HG03097 (cell line): Measurements from ENCODE around the gene ZNF785.
"Not testable (repeated sequence)": the region's sequence is repeated elsewhere in the genome, so short reads cannot be mapped to it uniquely, and the experiment has no call there.

ENCODE experiments used
- ATAC-seq: cut with Tn5 transposase; IDR thresholded peaks from one replicate; pipeline ENCODE4 v1.9.1; 2021; ENCODE audit not compliant: unreplicated experiment, low FRiP score

Gene ZNF785

DNA sequence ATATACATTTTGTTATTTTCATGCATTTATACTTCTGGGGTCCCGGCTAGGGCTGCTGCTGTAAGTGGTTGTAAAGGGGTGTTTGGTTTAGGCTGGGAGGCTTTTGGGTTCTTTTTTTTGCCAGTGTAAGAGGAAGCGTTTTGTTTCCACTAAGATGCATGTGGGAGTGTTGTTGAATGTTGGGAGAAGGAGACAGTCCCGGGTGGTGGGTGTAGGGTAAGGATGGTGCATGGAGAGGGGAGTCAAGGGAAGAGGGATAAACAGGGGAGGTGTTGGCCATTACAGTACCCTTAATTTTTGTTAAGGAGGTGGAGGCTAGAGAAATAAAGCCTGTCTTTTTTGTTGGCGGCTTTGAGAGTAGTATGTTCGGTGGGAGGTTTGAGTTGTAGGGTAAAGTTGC lies 42.4 kb downstream of the ZNF785 start:
- ATAC-seq, result no peak

DNA sequence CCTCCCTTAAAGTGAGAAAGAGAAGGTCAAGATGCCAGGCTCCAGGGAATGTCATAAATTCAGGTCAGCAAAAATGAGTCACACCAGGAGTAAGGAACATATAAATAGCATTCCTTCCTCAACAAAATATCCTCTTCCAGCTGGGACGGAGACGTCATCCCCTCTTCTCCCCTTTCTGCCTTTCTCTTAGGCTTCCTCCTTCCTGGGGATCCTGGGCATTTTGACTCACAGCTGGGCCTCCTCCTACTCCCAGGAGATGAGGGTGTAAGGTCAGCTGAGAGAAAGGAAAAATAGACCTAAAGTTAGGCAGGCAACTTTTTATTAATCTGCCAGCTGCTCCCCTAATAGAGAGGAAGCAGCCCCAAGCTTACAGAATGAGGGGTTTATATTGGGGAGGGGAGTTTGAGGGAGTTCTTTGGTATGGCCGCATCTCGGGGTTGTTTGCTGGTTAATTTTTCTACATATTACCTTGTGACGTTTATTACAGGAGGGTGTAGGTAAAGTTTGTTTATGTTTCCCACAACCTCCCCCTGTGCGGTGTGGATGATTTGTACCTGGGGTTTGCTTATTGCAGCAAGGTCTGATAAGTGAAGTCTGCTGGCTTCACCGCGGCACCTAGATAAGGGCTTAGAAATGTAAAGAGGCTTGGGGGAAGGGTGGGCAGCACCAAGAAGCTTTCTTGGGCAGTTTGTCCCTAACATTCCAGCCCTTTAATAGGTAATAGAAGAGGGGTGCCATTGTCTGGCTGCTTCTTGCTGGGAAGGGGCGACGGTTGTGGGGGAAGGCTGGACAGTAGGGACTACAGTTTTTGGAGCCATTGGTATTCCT lies 43.8 kb downstream of the ZNF785 start:
- no peak for ATAC-seq

DNA sequence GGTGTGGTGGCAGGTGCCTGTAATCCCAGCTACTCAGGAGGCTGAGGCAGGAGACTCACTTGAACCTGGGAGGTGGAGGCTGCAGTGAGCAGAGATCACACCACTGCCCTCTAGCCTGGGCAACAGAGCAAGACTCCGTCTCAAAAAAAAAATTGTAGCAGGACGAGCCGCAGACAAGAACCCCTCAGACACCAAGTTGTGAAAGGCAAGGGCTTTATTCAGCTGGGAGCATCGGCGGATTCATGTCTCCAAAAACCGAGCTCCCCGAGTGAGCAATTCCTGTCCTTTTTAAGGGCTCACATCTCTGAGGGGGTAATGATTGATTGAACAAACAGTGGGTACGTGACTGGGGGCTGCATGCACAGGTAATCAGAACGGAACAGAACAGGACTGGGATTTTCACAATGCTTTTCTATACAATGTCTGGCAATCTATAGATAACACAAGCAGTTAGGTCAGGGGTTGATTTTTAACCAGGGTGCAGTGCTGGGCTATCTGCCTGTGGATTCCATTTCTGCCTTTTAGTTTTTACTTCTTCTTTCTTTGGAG lies 44.5 kb downstream of the ZNF785 start:
- ATAC-seq, result not testable (repeated sequence)

DNA sequence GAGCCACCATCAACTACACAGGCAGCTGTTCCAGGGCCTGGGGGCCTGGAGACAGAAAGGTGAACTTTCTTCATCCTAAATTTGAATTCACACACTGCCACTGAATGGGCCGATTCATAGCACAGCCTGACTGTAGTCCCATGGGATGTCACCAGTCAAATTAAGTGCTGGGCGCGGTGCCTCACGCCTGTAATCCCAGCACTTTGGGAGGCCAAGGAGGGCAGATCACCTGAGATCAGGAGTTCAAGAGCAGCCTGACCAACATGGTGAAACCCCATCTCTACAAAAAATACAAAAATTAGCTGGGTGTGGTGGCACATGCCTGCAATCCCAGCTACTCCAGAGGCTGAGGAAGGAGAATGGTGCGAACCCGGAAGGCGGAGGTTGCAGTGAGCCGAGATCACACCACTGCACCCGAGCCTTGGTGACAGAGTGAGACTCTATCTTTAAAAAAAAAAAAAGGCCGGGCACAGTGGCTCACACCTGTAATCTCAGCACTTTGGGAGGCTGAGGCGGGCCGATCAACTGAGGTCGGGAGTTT lies 45.4 kb downstream of the ZNF785 start:
- not testable (repeated sequence) for ATAC-seq

DNA sequence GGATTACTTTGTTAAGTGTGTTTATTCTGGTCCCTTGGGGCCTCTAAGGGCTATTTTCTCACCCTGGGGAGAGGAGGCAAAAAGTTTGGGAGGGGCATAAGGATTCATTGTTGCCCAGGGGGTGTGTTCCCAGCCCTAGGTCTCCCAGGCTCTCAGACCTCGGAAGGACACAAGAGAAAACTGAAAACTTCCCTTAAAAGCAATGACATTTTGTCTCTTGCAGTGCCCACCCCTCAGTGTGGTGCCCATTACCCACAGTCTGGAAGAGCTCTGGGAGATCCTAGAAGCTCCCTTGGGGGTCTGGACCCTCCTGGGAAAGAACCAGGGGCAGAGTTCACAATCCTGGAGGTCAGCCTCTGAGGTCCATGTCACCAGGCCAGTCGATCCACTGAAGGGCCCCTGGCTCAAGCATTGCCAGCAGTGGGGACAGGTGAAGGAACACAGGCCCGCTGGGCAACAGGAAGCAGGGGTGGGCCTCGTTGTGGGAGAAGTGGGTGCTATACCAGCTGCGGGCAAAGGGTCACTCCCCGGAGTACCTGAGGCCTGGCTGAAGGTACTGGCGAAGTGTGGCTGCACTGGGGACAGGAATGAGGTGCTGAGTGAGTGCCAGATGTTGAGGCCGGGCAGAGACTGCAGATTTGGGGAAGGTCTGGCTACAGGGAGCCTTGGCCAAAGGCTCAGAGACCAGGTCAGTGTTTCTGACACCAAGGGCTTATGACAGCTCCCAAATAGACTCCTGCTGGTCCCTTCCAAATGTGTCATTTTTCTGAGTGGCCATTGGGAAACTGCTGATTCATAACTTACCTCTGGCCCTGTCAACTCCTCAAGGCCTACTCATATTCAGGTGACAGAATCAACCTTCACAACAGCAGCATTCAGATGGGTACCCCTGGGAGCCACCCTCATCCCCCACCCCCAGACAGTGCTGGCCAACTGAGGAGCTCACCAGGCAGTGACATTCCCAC lies 46.2 kb downstream of the ZNF785 start:
- no peak for ATAC-seq

DNA sequence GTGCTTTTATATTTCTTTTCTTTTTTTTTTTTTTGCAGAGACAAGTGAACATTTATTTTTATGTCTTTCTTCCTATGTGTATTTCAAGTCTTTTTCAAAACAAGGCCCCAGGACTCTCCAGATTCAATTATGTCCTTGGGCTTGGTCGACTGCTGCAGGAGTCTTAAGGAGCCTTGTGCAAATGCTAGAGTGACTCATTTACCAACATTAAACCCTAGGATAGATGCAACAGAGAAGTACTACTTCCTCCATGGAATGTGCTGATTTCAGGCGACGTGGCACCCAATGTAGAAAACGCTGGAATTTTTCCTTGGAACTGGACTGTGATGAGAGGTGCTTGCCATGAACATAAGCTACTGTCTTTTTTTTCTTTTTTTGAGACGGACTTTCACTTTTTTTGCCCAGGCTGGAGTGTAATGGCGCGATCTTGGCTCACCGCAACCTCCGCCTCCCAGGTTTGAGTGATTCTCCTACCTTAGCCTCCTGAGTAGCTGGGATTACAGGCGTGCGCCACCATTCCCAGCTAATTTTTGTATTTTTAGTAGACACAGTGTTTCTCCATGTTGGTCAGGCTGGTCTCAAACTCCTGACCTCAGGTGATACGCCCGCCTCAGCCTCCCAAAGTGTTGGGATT lies 49.0 kb downstream of the ZNF785 start:
- not testable (repeated sequence) for ATAC-seq

DNA sequence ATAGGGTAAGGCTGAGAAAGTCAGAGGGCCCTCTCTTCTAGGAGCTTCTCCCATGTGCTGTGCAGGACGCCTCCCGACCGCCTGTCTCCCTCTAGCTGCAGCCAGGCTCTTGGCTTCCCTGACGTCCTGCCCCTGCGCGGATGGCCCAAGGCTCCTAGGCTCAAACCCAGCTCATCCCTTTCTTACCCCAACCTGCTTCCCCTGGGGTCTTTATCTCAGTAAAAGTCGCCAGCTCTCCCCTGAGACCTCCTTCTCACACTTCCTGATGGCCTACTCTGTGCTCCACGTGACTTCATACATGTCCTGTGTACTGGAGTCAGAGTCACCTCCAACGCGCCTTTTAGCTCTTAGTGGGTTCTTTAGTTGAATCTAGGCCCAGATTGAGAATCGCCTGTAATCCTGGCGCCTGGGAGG lies 49.7 kb downstream of the ZNF785 start:
- no peak for ATAC-seq

DNA sequence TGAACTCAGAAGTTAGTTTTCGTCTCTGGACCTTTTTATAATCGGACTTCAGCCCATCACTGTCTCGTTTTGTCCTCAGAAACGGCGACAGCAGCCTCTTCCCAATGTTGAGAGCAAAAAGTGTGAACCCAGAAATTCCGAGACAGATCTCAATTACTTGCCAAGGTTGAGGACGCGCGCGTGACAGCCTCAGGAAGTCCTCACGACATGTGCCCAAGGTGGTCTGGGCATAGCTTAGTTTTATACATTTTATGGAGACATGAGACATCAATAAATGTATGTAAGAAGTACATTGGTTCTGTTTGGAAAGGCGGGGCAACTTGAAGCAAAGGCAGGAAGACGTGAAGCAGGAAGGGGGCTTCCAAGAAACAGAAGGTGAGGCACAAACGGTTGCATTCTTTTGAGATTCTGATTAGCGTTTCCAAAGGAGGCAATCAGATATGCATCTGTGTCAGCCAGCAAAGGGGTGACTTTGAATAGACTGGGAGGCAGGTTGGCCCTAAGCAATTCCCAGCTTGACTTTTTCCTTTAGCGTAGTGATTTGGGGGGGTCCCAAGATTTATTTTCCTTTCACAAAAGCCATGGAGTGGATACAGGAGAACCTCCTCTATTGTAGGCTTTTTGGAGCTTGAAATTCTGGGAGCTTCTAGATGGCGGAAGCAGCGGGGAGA lies 50.3 kb downstream of the ZNF785 start:
- peak; percentile 6 for ATAC-seq

DNA sequence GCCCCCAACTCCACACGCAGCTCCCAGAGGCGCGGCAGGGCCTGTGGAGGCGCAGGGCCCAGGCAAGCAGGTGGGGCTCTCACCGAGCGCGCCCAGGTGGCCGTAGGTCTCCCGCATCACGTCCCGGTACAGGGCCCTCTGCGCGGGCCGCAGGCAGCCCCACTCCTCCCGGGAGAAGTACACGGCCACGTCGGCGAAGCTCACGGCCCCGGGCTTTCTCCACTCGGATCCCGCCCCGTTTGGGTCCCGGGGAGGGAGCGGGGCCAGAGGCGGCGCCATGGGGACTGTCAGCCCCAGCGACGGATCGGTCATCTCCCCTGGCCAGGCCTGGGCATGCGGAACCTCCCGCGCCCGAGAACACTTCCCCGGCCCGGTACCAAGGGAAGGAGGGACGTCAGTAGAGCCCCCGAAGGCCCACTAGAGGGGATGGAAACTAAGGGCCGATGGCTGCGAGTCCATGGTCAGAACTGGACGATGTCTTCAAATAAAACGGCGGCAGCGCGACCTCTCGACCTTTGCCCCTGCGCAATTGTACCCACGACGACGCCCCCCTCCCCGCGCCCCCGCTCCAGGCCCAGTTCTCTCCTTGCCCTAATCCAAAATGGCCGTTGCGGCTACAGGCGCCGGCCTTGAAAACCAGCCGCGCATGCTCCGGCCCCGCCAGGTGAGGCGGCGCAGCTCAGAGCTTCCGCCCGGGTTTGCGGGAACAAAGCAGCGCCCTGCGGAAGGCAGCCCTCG lies 51.0 kb downstream of the ZNF785 start, which contains the start of gene ZNF747:
Gene ZNF747 (minus strand): TSS at position 491 of the 738 bp plus-strand sequence. CDS start 179 bp downstream, at position 312.
- peak; percentile 54 for ATAC-seq

DNA sequence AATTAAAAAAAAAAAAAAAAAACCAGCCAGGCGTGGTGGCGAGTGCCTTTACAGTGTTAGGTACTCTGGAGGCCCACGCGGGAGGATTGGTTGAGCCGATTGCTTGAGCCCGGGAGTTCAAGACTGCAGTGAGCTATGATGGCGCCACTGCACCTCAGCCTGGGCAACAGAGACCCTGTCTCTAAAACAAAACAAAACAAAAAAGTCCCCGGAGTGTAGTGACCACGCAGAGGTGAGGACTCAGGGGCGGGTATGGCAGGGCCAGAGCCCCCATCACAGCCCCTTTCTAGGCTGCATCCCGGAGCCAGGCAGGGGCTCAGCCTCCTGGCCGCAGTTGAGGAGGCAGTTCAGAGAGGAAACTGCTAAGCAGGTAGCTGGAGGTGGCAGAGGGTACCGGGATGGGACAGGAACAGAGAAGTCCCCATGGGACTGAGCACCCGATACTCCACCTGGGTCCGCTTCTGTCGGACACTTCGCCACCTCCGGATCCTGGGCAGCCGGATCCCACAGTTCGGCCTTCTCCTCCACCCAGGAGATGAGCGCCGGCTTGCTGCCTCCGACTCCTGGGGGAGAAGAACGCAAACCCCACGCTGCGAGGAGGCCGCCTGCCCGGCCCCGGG lies 51.6 kb downstream of the ZNF785 start:
- ATAC-seq, result peak; percentile 23

DNA sequence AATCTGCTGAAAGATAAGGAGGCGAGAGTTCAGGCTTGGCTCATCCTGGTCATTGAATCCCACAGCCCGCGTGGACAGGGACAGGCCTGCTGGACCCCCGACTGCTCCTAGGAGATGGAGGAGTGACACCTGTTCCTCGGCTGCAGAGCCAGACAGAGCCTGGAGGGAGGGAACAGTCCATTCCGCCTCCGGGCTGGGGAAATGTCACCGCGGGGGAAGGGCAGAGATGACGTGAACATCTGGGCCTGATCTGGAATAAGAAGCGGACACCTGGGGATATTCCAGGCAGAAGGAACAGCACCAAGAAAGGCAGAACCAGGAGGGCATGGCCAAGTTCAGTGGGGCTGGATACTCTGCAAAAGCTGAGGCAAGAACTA lies 52.4 kb downstream of the ZNF785 start:
- no peak for ATAC-seq

DNA sequence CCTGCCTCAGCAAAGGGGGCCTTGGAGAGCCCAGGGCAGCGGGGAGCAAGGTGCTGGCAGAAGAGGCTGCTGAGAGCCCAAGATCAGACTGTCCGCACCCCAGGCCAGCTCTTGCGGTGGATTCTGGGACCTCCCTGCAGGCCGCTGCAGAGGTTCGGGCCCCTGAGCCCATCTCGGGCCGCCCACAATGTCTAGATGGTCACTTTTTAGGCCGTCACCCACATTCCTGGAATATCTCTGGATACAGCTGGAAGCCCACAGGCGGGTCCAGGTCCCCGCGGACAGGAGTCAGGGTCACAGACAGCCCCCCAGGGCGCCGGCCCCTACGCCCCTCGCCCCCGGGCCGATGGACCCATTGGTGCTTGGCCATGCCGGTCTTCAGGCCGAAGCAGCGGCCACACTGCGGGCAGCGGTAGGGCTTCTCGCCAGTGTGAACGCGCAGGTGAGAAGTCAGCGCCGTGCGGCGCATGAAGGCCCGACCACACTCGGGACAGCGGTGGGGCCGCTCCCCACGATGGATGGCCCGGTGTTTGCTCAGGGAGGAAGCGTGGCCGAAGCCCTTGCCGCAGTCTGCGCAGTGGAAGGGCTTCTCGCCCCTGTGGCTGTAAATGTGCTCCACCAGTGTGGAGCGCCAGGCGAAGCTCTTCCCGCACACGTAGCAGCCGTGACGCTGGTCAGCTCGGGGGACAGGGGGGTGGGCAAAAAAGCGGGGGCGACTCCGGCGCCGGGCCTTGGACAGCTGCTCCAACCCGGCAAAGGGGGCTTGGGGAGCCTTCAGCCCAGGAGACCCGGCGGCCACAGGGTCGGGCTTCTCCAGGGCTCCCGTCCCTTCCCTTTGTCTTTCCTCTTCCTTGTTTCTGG lies 53.0 kb downstream of the ZNF785 start:
- no peak for ATAC-seq
